HG02642 (cell line): Measurements from ENCODE around the gene TMEM245.

Source experiments
- ATAC-seq: cut with Tn5 transposase; IDR thresholded peaks from one replicate; pipeline ENCODE4 v1.9.1; 2021; ENCODE audit warnings: mild to moderate bottlenecking; ENCODE audit not compliant: unreplicated experiment, poor library complexity

The TMEM245 gene

GRCh38 chr9:109107402-109108240 lies 12.1 kb downstream of the TMEM245 start:
- ATAC-seq: no peak

GRCh38 chr9:109101810-109102209 lies 17.9 kb downstream of the TMEM245 start:
- peak; percentile 73 for ATAC-seq

GRCh38 chr9:109101202-109101595 lies 18.5 kb downstream of the TMEM245 start:
- ATAC-seq: no peak

GRCh38 chr9:109100543-109101201 lies 19.1 kb downstream of the TMEM245 start:
- ATAC-seq: no peak

DNA sequence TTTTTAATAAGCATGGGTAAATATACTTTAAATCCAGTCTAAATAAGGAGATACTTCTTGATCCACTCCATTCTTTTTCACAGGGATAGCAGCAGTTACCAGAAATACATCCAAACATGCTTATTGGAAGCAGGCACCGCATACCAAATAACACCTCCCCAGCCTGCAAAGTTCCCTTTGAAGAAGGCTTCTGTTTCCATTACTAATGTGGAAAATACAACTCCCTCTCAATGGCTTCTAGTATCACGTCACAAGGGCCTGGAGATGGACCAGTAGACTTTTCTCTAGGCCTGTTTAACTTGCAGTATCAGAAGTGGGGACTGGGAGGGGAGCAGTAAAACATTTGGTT lies 20.8 kb downstream of the TMEM245 start:
- no peak for ATAC-seq

GRCh38 chr9:109098171-109098959 lies 21.4 kb downstream of the TMEM245 start:
- no peak for ATAC-seq

DNA sequence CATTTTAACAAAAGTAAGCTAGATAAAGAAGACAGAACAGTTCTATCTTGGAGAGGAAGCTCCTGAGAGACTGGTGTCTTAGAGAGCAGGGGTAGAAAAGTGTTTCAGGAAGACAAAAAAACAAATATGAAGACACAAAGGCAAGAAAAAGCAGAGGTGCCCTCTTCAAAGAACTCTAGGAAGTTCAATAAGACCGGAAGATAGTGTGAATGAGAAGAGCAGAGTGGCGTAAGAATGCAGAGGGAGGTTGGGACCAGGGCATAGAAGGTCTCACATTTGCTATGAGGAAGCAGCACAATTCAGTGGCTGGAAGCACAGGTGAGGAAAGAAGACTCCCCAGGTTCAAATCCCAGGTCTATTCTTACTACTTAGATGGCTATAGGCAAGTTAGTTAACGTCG lies 22.6 kb downstream of the TMEM245 start:
- ATAC-seq: no peak

GRCh38 chr9:109095321-109095720 lies 24.4 kb downstream of the TMEM245 start:
- ATAC-seq: no peak

DNA sequence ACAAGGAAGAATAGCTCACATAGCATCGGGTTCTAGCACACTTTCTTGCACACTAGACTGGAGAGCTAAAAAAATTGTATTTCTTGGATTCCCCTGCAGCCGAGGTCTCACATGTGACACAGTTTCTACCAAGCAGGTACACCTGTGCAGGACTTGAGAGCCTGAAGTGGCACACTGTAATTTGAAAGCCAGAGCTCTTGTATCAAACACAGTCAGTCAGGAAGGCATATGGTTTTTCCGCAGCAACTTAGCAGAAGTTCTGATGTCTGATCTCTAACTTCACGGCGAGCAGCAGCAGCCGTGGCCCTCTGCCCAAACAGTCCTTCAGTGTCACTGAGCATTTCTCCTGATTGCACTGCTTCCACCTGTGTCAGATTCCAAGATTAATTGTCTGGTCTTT lies 25.5 kb downstream of the TMEM245 start:
- no peak for ATAC-seq

DNA sequence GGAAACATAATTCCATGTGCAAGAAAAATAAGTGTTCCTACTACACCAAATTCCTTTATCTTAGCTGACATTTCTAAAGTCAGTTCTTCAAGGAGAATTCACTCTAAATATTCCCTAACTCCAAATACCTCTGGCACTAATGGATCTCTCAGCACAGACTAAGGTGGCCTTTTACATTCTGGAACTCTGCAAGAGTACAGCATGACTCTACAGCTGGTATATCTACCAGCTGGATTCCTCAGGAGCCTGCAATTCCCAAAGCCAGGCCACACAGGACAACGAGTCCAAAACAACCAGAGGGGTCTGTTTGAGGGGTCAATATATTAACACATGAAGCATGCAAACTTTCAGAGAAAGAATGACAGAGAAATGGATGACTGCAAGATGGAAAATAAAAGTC lies 27.2 kb downstream of the TMEM245 start:
- no peak for ATAC-seq

DNA sequence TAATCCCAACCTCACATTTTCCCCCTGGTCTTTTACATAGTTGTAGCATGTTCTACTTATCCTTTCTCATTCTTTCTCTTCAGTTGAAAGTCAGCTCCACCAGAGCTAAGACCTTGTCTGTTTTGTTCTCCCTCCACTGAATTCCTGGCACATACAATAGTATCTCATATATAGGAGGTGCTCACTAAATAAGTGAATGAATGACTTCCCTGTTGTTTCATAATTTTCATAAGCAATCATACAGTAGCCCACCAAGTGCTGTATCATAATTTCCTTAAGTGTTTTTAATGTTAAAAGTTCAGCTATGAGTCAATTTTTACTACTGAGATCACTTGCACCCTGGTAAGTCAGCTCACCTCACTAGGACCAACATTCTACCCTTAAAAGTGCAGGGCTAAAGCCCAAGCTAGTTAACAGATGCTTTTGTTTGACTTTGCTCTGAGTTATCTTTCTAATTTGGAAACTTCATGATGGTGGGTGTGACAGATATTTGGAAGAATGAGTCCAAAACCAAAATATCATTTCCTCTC lies 27.6 kb downstream of the TMEM245 start:
- ATAC-seq: no peak

DNA sequence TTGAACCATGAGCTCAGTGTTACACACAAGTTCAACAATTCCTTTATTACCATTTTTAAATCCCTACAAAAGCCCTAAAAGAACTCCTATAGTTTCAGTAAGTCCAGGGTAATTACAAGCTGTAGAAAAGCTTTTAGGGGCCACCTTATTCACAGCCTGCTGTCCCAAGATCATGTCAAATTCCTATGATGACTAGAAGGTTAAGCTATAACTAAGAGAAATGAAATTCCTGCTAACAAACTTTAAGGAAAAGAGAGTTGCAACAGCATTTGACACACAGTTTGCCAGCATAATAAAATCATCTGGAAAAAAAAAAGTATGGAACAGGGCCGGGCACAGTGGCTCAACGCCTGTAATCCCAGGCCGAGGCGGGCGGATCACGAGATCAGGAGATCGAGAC lies 31.5 kb downstream of the TMEM245 start:
- no peak for ATAC-seq

GRCh38 chr9:109087795-109088194 lies 32.0 kb downstream of the TMEM245 start:
- no peak for ATAC-seq

DNA sequence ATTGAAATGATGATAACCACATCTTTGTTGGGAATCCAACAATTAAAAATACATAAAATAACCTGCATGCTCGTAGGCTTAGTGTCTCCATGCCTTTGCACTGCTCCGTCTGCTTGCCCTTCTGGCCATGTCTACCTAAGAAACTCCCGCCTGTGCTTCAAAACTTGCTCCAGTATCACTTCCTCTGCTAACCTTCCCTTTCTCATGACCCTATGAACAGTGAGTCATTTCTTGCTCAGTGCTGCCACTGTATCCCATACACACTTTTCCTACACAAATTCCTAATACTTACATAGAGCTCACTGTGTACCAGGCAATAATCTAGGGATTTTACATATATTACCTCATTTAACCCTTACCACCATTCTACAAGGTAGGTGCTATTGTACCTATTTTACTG lies 33.5 kb downstream of the TMEM245 start:
- ATAC-seq: peak; percentile 77

DNA sequence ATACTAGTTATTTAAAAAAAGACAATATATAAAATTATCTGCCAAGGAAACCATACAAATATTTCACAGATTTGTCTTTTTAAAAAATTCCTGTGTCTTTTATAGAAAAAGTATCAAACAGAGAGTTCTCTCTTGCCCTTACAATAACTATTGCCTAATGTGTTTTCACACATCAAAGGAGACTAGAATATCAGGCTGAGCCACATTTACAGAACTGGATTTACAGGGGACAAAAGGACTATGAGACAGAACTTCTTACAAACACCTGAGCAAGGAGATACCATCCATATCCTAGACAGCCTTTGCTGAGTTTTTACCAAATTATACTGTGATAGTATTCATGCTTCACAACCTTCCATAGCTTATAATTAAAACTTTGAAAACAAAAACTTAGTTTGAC lies 34.2 kb downstream of the TMEM245 start:
- ATAC-seq: no peak

- no peak for ATAC-seq
Observed at GRCh38 chr9:109083813-109084405, 35.8 kb downstream of the TMEM245 start.

DNA sequence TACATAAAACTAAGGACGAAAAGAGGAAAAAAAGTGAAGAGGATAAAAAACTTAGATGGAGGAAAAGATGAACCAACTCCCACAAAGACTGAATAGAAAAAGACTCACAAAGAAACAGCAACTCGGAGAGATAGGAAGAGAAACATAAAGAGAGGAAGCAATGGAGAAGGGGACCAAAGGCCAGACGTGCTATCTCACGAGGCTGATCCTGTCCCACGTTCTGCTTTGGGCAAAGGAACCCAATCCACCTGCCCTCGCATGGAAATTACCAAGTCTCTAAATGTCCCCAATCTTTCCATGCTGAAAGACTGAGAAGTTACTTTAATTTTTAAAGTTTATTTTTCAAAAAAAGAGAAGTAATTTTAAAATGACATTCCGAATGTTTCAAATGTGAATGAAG lies 36.6 kb downstream of the TMEM245 start:
- ATAC-seq: no peak

GRCh38 chr9:109082091-109082620 lies 37.6 kb downstream of the TMEM245 start:
- ATAC-seq: no peak

- ATAC-seq: no peak
Observed at GRCh38 chr9:109074236-109074889, 45.4 kb downstream of the TMEM245 start.
